GM15510 (cell line): Measurements from ENCODE around the gene TMEM120B.

Source experiments
- POLR2A ChIP-seq: IDR thresholded peaks from 3 replicates; pipeline ENCODE4 v1.6.1; 2011; ENCODE audit warnings: borderline replicate concordance; ENCODE audit not compliant: insufficient read length; ENCODE audit errors: extremely low read depth

Gene TMEM120B

GRCh38 chr12:121762269-121762668, 49.7 kb downstream of the TMEM120B start:
- no peak for TF ChIP-seq POLR2A

GRCh38 chr12:121764808-121765207, 52.3 kb downstream of the TMEM120B start:
- TF ChIP-seq POLR2A = no peak

GRCh38 chr12:121765573-121765972, 53.0 kb downstream of the TMEM120B start:
- TF ChIP-seq POLR2A = no peak

GRCh38 chr12:121766290-121767039, 53.9 kb downstream of the TMEM120B start:
- TF ChIP-seq POLR2A = no peak

- TF ChIP-seq POLR2A = no peak
Observed at GRCh38 chr12:121767525-121768016, 55.0 kb downstream of the TMEM120B start.

- no peak for TF ChIP-seq POLR2A
Observed at GRCh38 chr12:121769297-121769830, 56.8 kb downstream of the TMEM120B start.

- TF ChIP-seq POLR2A = no peak
Observed at GRCh38 chr12:121769831-121770301, 57.3 kb downstream of the TMEM120B start.

GRCh38 chr12:121770388-121770787, 57.8 kb downstream of the TMEM120B start:
- no peak for TF ChIP-seq POLR2A

- no peak for TF ChIP-seq POLR2A
Observed at GRCh38 chr12:121770813-121771625, 58.5 kb downstream of the TMEM120B start.

GRCh38 chr12:121773011-121773777, 60.6 kb downstream of the TMEM120B start:
- no peak for TF ChIP-seq POLR2A

GRCh38 chr12:121774968-121775474, 62.5 kb downstream of the TMEM120B start:
- TF ChIP-seq POLR2A = no peak

- TF ChIP-seq POLR2A = no peak
Observed at GRCh38 chr12:121775501-121775900, 62.9 kb downstream of the TMEM120B start.

GRCh38 chr12:121776190-121777098, 63.9 kb downstream of the TMEM120B start:
- no peak for TF ChIP-seq POLR2A

GRCh38 chr12:121778567-121779421, 66.2 kb downstream of the TMEM120B start:
- TF ChIP-seq POLR2A = peak; percentile 7
